Measurements from ENCODE around the gene TGIF1.
"Not testable (repeated sequence)": the region's sequence is repeated elsewhere in the genome, so short reads cannot be mapped to it uniquely, and the experiment has no call there.

Gene TGIF1

GRCh38 chr18:3450012-3450798, at the start of gene TGIF1:
TGIF1 (plus strand) TSS chr18:3450172; CDS start chr18:3450490, 318 bp downstream.
- DNase-seq, result peak; percentile 90

- no peak for DNase-seq
Measured at GRCh38 chr18:3400567-3401296, 49.2 kb upstream of the TGIF1 start.

DNA sequence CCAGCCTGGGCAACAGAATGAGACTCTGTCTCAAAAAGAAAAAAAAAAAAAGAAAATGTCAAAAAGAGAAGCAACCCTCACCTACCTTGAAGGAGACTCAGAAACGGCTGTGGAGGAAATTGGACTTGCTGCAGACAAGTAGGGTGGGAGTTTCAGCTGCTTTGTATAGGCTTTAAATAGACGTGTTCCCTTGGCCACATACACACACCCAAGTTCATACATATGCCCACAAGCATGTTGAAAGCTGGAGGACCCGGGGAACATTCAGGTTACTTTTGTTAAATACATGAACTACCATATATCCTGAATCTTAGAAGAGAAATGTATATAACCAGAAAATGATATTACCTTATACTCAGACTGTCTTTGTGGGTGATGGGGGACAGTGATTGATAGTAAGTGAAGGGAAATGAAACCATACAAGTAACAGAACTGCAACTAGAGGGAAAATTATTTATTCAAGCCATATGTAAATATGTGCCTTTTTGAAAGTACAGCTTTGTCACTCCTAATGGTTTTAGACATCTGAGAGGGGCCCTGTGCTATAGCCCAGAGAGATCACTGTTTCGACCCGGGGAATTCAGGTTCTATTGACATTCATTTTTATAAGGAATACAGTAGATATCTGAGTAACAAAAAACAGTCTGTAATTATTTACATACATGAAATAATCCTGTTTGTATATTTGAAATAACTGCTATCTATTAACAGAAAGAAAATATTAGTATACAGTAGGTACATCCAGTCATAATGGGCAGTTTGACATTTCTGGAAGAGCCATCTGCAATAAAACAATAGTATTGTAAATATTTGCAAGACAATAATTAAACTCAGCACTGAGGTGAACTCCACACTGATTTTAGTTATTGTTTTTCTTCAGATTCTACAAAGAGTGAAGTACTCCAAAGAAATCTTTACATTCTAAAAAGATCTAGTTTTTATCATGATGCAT, 48.0 kb upstream of the TGIF1 start:
- DNase-seq, result no peak

GRCh38 chr18:3402982-3403451, 47.0 kb upstream of the TGIF1 start:
- DNase-seq, result no peak

- no peak for DNase-seq
Measured at GRCh38 chr18:3405713-3406112, 44.3 kb upstream of the TGIF1 start.

DNA sequence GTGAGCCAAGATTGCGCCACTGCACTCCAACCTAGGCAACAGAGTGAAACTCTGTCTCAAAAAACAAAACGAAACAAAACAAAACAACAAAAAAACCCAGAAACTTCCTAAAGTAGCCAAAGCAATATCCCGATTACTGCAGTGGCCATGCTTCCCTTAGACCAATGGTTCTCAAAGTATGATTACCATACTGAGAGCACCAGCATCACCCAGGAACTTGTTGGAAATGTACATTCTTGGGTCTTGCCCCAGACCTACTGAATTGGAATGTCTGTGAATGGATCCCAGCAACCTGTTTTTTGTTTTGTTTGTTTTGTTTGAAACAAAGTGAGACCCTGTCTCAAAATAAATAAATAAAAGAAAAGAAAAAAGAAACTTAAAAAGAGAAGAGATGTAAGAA, 41.9 kb upstream of the TGIF1 start:
- DNase-seq, result no peak

- DNase-seq, result no peak
Measured at GRCh38 chr18:3409811-3410210, 40.2 kb upstream of the TGIF1 start.

GRCh38 chr18:3410273-3410672, 39.7 kb upstream of the TGIF1 start:
- no peak for DNase-seq

- not testable (repeated sequence) for DNase-seq
Measured at GRCh38 chr18:3410876-3411275, 39.1 kb upstream of the TGIF1 start.

GRCh38 chr18:3411327-3411726, 38.6 kb upstream of the TGIF1 start:
- DNase-seq, result no peak

- DNase-seq, result peak; percentile 59
Measured at GRCh38 chr18:3411854-3412268, 38.1 kb upstream of the TGIF1 start.

DNA sequence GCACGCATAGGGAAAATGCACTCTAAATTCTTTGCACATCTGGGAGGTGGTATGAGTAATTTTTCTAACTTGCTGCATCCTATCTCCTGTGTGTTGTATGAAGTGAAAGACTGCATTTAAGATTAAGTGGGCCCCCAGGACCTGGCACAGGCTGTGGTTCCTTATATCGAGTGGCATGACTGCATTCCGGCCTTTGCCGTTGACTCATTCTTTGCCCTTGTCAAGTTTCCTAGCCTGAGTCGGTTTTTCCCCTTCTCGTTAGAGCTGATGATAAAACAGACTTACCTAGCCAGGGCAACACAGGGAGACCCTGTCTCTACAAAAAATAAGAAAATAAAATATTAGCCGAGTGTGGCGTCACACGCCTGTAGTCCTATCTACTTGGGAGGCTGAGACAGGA, 37.4 kb upstream of the TGIF1 start:
- DNase-seq, result peak; percentile 78

GRCh38 chr18:3415110-3415509, 34.9 kb upstream of the TGIF1 start:
- no peak for DNase-seq

GRCh38 chr18:3418083-3418482, 31.9 kb upstream of the TGIF1 start:
- DNase-seq, result no peak

GRCh38 chr18:3420919-3421279, 29.1 kb upstream of the TGIF1 start:
- no peak for DNase-seq

- DNase-seq, result no peak
Measured at GRCh38 chr18:3422905-3423304, 27.1 kb upstream of the TGIF1 start.

DNA sequence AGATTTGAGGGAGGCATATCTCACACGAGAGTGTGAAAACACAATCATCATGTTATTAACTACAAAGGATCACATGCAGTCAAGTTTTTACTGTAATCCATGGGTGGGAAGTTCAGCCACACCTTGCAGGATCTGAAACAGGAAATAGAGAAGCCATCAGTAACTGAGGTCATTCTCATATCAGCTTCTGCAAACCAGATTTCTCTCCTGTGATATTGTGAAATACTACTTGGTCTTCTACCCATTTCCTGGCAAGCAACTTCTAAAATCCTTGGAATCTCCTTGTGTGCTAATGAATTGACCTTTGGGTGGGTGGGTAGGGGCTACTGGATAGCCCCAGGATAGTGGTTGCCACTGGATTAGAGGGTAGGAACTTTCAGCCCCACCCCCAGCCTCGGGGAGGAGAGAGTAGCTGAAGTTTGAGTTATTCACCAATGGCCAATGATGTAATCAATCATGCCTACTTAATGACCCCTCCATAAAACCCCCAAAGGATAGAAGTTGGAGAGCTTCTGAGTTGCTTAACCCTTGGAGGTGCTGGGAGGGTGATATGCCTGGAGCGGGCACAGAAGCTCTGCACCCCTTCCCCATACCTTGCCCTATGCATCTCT, 25.6 kb upstream of the TGIF1 start:
- no peak for DNase-seq

GRCh38 chr18:3425030-3425429, 24.9 kb upstream of the TGIF1 start:
- DNase-seq, result no peak

DNA sequence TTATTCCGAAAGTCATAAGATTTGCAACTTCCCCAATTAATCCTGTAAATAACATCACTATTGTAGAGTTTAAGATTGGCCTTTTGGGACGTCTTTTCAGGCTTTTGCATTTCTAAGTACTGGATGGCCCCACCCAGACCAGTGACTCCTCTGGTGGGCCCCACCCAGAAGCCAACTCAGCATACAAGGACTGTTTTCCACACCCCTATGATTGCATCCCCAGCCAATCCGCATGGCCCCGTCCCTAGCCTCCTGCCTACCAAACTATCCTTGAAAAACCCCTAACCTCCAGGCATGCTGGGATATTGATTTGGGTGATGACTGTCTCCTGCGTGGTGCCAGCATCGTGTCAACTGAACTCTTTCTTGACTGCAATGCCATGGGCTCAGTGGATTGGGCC, 24.5 kb upstream of the TGIF1 start:
- DNase-seq, result no peak

DNA sequence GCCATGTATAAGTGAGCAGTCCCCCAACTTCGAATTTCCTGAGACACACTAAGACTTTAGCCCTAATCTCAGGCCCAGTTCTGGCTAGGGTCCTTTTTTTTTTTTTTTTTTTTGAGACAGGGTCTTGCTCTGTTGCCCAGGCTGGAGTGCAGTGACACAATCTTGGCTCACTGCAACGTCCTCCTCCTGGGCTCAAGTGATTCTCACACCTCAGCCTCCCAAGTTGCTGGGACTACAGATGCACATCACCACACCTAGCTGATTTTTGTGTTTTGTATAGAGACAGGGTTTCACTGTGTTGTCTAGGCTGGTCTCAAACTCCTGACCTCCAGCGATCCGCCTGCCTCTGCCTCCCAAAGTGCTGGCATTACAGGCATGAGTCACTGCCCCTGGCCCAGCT, 23.9 kb upstream of the TGIF1 start:
- DNase-seq, result no peak

DNA sequence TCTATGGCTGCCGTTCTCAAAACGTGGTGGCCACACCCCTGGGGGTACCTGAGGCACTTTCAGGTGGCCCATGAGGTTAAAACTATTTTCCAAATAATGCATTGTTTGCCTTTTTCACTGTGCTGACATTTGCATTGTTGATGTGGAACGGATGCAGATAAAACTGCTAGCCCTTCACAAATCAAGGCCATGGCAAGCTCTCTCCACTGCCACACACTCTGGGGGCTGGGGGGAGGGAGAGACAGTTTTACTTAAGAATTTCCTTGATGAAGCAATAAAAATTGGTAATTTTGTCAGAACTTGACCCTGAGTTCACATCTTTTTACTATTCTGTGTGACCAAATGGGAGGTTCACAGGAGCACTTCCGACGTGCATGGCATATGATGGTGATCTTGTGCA, 22.0 kb upstream of the TGIF1 start:
- no peak for DNase-seq

DNA sequence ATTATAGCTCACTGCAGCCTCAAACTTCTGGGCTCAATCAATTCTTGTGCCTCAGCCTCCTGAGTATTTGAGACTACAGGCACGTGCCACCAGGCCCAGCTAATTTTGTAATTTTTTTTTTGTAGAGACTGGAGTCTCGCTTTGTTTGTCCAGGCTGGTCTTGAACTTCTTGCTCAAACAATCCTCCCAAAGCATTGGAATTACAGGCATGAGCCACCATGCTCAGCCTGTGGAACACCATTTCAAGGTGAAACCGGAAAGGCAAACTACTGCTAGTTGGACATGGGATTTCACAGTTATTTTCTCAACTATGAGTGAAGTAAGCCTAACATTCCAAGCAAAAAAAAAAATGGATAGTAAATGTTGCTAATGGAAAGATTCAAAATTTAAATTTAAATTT, 20.9 kb upstream of the TGIF1 start:
- no peak for DNase-seq

GRCh38 chr18:3434685-3435084, 15.3 kb upstream of the TGIF1 start:
- no peak for DNase-seq
